ENCODE results near the gene PCAT7. TPM values are rescaled to one million over a fixed set of nuclear protein-coding genes. Genes with fewer than 3 reads are reported as not detected.
A peak's percentile ranks its signal among the peaks of the same experiment; 100 is the strongest.

PCAT7 gene
- total RNA-seq, 1 donor = 0.43 TPM

DNA sequence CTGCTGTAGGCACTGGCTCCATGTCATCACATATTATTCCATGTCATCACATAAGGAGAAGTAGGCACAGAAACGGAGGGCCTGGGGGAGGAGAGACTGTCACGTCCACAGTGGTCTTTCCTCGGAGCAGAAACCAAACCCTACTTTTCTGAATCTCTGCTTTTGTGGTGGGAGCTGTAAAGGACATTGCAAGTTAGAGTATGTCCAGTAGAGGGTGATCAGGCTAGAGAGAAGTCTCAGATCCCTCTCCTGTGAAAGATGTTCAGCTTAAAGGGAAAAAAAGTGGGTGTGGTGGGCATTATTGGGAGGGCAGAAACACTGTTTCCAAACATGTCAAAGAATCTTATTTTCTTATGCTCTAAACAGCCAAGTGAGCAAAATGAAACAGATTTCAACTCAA lies 58.1 kb downstream of the PCAT7 start:
- DNase-seq (ENCODE audit: low read depth) = no peak
- H3K4me3 ChIP-seq (ENCODE audit: low read depth, low read length) = no peak overlapping the region
- TF ChIP-seq, protein P1, sequence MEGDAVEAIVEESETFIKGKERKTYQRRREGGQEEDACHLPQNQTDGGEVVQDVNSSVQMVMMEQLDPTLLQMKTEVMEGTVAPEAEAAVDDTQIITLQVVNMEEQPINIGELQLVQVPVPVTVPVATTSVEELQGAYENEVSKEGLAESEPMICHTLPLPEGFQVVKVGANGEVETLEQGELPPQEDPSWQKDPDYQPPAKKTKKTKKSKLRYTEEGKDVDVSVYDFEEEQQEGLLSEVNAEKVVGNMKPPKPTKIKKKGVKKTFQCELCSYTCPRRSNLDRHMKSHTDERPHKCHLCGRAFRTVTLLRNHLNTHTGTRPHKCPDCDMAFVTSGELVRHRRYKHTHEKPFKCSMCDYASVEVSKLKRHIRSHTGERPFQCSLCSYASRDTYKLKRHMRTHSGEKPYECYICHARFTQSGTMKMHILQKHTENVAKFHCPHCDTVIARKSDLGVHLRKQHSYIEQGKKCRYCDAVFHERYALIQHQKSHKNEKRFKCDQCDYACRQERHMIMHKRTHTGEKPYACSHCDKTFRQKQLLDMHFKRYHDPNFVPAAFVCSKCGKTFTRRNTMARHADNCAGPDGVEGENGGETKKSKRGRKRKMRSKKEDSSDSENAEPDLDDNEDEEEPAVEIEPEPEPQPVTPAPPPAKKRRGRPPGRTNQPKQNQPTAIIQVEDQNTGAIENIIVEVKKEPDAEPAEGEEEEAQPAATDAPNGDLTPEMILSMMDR (IDR thresholded peaks at IDR 0.05; ENCODE audit: insufficient read depth, low read depth, low read length) = peak; percentile 24

DNA sequence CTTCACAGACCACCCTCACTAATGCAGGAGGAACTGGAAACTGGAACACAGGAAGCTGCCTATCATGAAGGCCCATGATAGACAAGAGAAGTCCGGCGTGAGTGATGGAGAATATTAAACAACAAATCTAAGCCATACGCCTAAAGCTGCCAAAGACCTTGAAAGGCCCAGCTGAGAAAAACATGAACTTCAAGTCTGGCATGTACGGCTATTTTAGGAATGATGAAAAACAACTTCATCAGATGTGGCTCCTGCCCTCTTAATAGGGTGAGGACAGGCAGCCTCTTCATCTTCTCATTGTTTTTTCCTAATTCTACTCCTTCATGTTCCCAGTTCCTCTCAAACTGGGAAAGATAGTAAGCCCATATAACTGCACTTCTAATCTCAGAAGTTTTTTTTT lies 64.1 kb downstream of the PCAT7 start:
- no peak overlapping the region for H3K4me3 ChIP-seq (ENCODE audit: low read depth, low read length)
- TF ChIP-seq, protein P1 (IDR thresholded peaks at IDR 0.05; ENCODE audit: insufficient read depth, low read depth, low read length) = no peak
- no peak for DNase-seq (ENCODE audit: low read depth)

Small RNA genes within 50 kb of the gene (small RNA-seq; reads per million reads assigned to genes)
- gene RNU6-669P = not detected

Other genes starting within 250 kb of the PCAT7 start
- not detected in 2 replicates for gene NUTM2F, start 226.4 kb upstream of the PCAT7 start, total RNA-seq
- gene FBP2, start 38.7 kb downstream of the PCAT7 start, total RNA-seq = not detected in 2 replicates
- not detected in 2 replicates for gene FBP1, start 84.4 kb downstream of the PCAT7 start, total RNA-seq
- 151 and 153 TPM in 2 replicates for gene AOPEP, start 171.6 kb downstream of the PCAT7 start, total RNA-seq

All from fibroblast of villous mesenchyme (primary cell).